IPS-NIHi7 (cell line): ENCODE measurements around the gene ST7L.

ENCODE experiments used
- DNase-seq: peaks from one replicate; pipeline ENCODE4 v3.0.0; 2012; ENCODE audit warnings: mixed read lengths; ENCODE audit errors: extremely low spot score

ST7L gene

GRCh38 chr1:112618114-112618720, 724 bp downstream of the ST7L start:
- no peak for DNase-seq

- DNase-seq = peak; percentile 27
These were observed 4.4 kb downstream of the ST7L start for GRCh38 chr1:112614460-112615065.

- DNase-seq = no peak
These were observed 13.2 kb downstream of the ST7L start for GRCh38 chr1:112605633-112606327.

- DNase-seq = no peak
These were observed 15.4 kb downstream of the ST7L start for GRCh38 chr1:112603541-112603940.

- no peak for DNase-seq
These were observed 15.9 kb downstream of the ST7L start for GRCh38 chr1:112603012-112603411.

- DNase-seq = no peak
These were observed 19.5 kb downstream of the ST7L start for GRCh38 chr1:112599477-112599876.

GRCh38 chr1:112594208-112594876, 24.6 kb downstream of the ST7L start:
- no peak for DNase-seq

- no peak for DNase-seq
These were observed 29.2 kb downstream of the ST7L start for GRCh38 chr1:112589766-112590165.

GRCh38 chr1:112583366-112583765, 35.6 kb downstream of the ST7L start:
- DNase-seq = no peak

GRCh38 chr1:112581586-112582192, 37.3 kb downstream of the ST7L start:
- DNase-seq = no peak

- DNase-seq = no peak
These were observed 39.0 kb downstream of the ST7L start for GRCh38 chr1:112579801-112580510.

- DNase-seq = no peak
These were observed 42.7 kb downstream of the ST7L start for GRCh38 chr1:112576240-112576639.

- DNase-seq = no peak
These were observed 43.7 kb downstream of the ST7L start for GRCh38 chr1:112575154-112575804.

- no peak for DNase-seq
These were observed 53.1 kb downstream of the ST7L start for GRCh38 chr1:112565800-112566199.

- DNase-seq = no peak
These were observed 54.9 kb downstream of the ST7L start for GRCh38 chr1:112564081-112564480.

GRCh38 chr1:112563341-112563740, 55.6 kb downstream of the ST7L start:
- no peak for DNase-seq

GRCh38 chr1:112558634-112559033, 60.3 kb downstream of the ST7L start:
- no peak for DNase-seq

GRCh38 chr1:112557385-112557784, 61.6 kb downstream of the ST7L start:
- no peak for DNase-seq

- DNase-seq = no peak
These were observed 64.5 kb downstream of the ST7L start for GRCh38 chr1:112554411-112554810.

GRCh38 chr1:112549590-112549989, 69.4 kb downstream of the ST7L start:
- DNase-seq = no peak

- no peak for DNase-seq
These were observed 70.4 kb downstream of the ST7L start for GRCh38 chr1:112548547-112548946.
